ENCODE data around the gene CBLL1. TPM values are rescaled to one million over a fixed set of nuclear protein-coding genes. Genes with fewer than 3 reads are reported as not detected.

Gene CBLL1
- total and polyA plus RNA-seq, 2 of the 4 experiments (the other 2 are of a cell fraction): 15.6 to 19.0 TPM

GRCh38 chr7:107703219-107703618, 40.7 kb upstream of the CBLL1 start:
- Histone ChIP-seq H3K4me1 (ENCODE audit: control insufficient read depth, insufficient read depth, low read length) (no peaks in the 10 kb centered on the region), H3K27ac (ENCODE audit: insufficient read depth, low read length) (no peak overlapping the region), H2AK9ac (replicated peaks; ENCODE audit: low read depth, low read length, poor library complexity) (no peak overlapping the region), H4K20me1 (ENCODE audit: insufficient read depth, low read length) (no peaks in the 10 kb centered on the region), H4K8ac (ENCODE audit: low read depth in 2 of 2, low read length in 2 of 2) (no peak overlapping the region), H2BK20ac (ENCODE audit: low read depth, low read length) (no peak overlapping the region), H3K4ac (ENCODE audit: low read depth, low read length) (no peak overlapping the region), H3K23ac (ENCODE audit: low read depth, low read length) (no peak overlapping the region), H3K36me3 (ENCODE audit: control insufficient read depth, insufficient read depth, low read length) (no peaks in the 10 kb centered on the region), H4K5ac (ENCODE audit: low read depth, low read length) (no peak overlapping the region), H3K27me3 (ENCODE audit: control insufficient read depth, insufficient read depth, low read length) (no peaks in the 10 kb centered on the region), H3K79me1 (ENCODE audit: low read depth in 1 of 2, low read length in 2 of 2) (no peaks in the 10 kb centered on the region), H2AFZ (replicated peaks; ENCODE audit: low read length, poor library complexity) (no peak overlapping the region), H3K56ac (ENCODE audit: extremely low read depth, insufficient read depth, low read length) (no peak overlapping the region), H3K9me1 (ENCODE audit: insufficient read depth, low read length) (no peaks in the 10 kb centered on the region), H3K4me3 (ENCODE audit: insufficient read depth, low read depth, low read length) (no peak overlapping the region), H2BK15ac (ENCODE audit: low read depth, low read length) (no peak overlapping the region), H2BK5ac (ENCODE audit: low read depth, low read length, poor library complexity, severe bottlenecking) (no peak overlapping the region), H3K18ac (ENCODE audit: low read depth, low read length) (no peak overlapping the region), H3K4me2 (ENCODE audit: low read depth, low read length) (no peak overlapping the region), H2BK120ac (ENCODE audit: low read depth, low read length) (no peak overlapping the region), H2AK5ac (ENCODE audit: low read depth, low read length) (no peak overlapping the region), H3K14ac (replicated peaks; ENCODE audit: low read depth, low read length) (no peak overlapping the region), H3K9ac (ENCODE audit: low read depth, low read length) (no peak overlapping the region), H3K9me3 (ENCODE audit: control insufficient read depth, insufficient read depth, low read length) (no peaks in the 10 kb centered on the region), H4K91ac (ENCODE audit: insufficient read depth, low read depth, low read length) (no peak overlapping the region)
- DNase-seq (no peak), ATAC-seq (ENCODE audit: low read depth) (no peak)
- CTCF ChIA-PET: no interaction called here
- POLR2A ChIA-PET (ENCODE audit: unreplicated experiment): no interaction called here
- TF ChIP-seq ELK1 (IDR thresholded peaks at IDR 0.05; ENCODE audit: borderline replicate concordance, low read depth, low read length) (no peak), BHLHE40 (IDR thresholded peaks at IDR 0.05; ENCODE audit: low read depth, low read length) (no peak), NFE2L2 (IDR thresholded peaks at IDR 0.05; ENCODE audit: low read depth, low read length) (no peak), CHD1 (IDR thresholded peaks at IDR 0.05; ENCODE audit: low read depth, low read length) (no peak), POLR2A (IDR thresholded peaks at IDR 0.05; ENCODE audit: low read depth, low read length) (no peak), RCOR1 (IDR thresholded peaks at IDR 0.05; ENCODE audit: insufficient replicate concordance, low read length) (no peak), USF2 (IDR thresholded peaks at IDR 0.05; ENCODE audit: low read depth, low read length) (no peak), MAFK (IDR thresholded peaks at IDR 0.05; ENCODE audit: low read depth, low read length) (no peak), SMC3 (IDR thresholded peaks at IDR 0.05; ENCODE audit: low read depth, low read length) (no peak), RAD21 (IDR thresholded peaks at IDR 0.05; ENCODE audit: low read length) (no peak)
- dilution Hi-C loops (cut with HindIII; ENCODE audit: low sequenced_read_pairs, unreplicated experiment) (loop anchor here (25.0 kb wide), 1 partner anchor 241 kb away; the partner anchor contains the start of gene GPR22), in situ Hi-C loops (cut with MboI; ENCODE audit: low sequenced_read_pairs) (no loop called here), intact Hi-C loops (cut with micrococcal nuclease) (no loop called here)
- BruUV-seq (replicated peaks): no TSS peak

Data from IMR-90 (cell line).